GM23338 (cell line): ENCODE results near the gene SSR3. TPM values are rescaled to one million over a fixed set of nuclear protein-coding genes. Genes with fewer than 3 reads are reported as not detected.

Source experiments
- ATAC-seq: fragments of 200-7000 bp; cut with Tn5 transposase; 3 replicates; pipeline ENCODE4 v1.9.1; 2020
- DNase-seq: peaks from one replicate; pipeline ENCODE4 v3.0.0-alpha.2; 2015; ENCODE audit warnings: low spot score
- H2AFZ ChIP-seq: fragments of 200-600 bp; sonication (generic); 2 replicates; pipeline ENCODE4 v1.8.0; 2016; ENCODE audit warnings: antibody characterized with exemption, mild to moderate bottlenecking, moderate library complexity
- H3F3A ChIP-seq: fragments of 200-600 bp; sonication (generic); replicated peaks from 2 replicates; pipeline ENCODE4 v1.8.0; 2017; ENCODE audit warnings: antibody characterized with exemption, mixed run types, low read depth
- H3K27ac ChIP-seq: fragments of 200-600 bp; sonication (generic); 2 replicates; pipeline ENCODE4 v1.6.1; 2016; ENCODE audit warnings: low read depth
- H3K27me3 ChIP-seq: fragments of 200-600 bp; sonication (generic); 2 replicates; pipeline ENCODE4 v1.8.0; 2016; ENCODE audit warnings: mild to moderate bottlenecking, mixed run types, moderate library complexity; ENCODE audit not compliant: insufficient read depth
- H3K36me3 ChIP-seq: fragments of 200-600 bp; sonication (generic); 2 replicates; pipeline ENCODE4 v1.8.0; 2016; ENCODE audit warnings: mild to moderate bottlenecking; ENCODE audit not compliant: insufficient read depth
- H3K4me1 ChIP-seq: fragments of 200-600 bp; sonication (generic); 2 replicates; pipeline ENCODE4 v1.8.0; 2016; ENCODE audit warnings: mild to moderate bottlenecking, moderate library complexity; ENCODE audit not compliant: insufficient read depth
- H3K4me2 ChIP-seq: fragments of 200-600 bp; sonication (generic); 2 replicates; pipeline ENCODE4 v1.7.1; 2017; ENCODE audit warnings: mixed run types
- H3K4me3 ChIP-seq: fragments of 200-600 bp; sonication (generic); 2 replicates; pipeline ENCODE4 v1.6.1; 2016; ENCODE audit warnings: mixed run types
- H3K79me2 ChIP-seq: fragments of 200-600 bp; sonication (generic); replicated peaks from 2 replicates; pipeline ENCODE4 v1.8.0; 2017; ENCODE audit warnings: mild to moderate bottlenecking; ENCODE audit not compliant: insufficient read depth
- H3K9me2 ChIP-seq: fragments of 200-600 bp; sonication (generic); 2 replicates; pipeline ENCODE4 v1.8.0; 2017; ENCODE audit not compliant: insufficient read depth
- H4K20me1 ChIP-seq: fragments of 200-600 bp; sonication (generic); replicated peaks from 2 replicates; pipeline ENCODE4 v1.8.0; 2017; ENCODE audit warnings: mild to moderate bottlenecking; ENCODE audit not compliant: insufficient read depth
- H3K27ac Mint-ChIP-seq: 2 replicates; pipeline ENCODE4 v1.8.0; 2020; ENCODE audit warnings: inconsistent platforms, mild to moderate bottlenecking, moderate library complexity, mixed read lengths
- H3K27me3 Mint-ChIP-seq: 3 replicates; pipeline ENCODE4 v1.8.0; 2022; ENCODE audit warnings: low read depth, mild to moderate bottlenecking, moderate library complexity, mixed read lengths, inconsistent platforms; ENCODE audit not compliant: insufficient read depth, poor library complexity
- H3K36me3 Mint-ChIP-seq: 3 replicates; pipeline ENCODE4 v1.8.0; 2021; ENCODE audit warnings: low read depth, mild to moderate bottlenecking, inconsistent platforms, moderate library complexity, mixed read lengths
- H3K4me1 Mint-ChIP-seq: 3 replicates; pipeline ENCODE4 v1.8.0; 2020; ENCODE audit warnings: mild to moderate bottlenecking, inconsistent platforms, mixed read lengths
- H3K4me3 Mint-ChIP-seq: 3 replicates; pipeline ENCODE4 v1.8.0; 2021; ENCODE audit warnings: moderate library complexity, mild to moderate bottlenecking, inconsistent platforms, mixed read lengths
- H3K9me3 Mint-ChIP-seq: 3 replicates; pipeline ENCODE4 v1.8.0; 2020; ENCODE audit warnings: moderate library complexity, mild to moderate bottlenecking, inconsistent platforms, mixed read lengths
- CREB1 ChIP-seq: fragments of 250-450 bp; sonication (Bioruptor Pico); IDR thresholded peaks from 2 replicates; pipeline ENCODE4 v1.5.0; 2020; ENCODE audit warnings: low read depth, mild to moderate bottlenecking, moderate library complexity
- EZH2 ChIP-seq: fragments of 200-600 bp; sonication (generic); IDR thresholded peaks from one replicate; pipeline ENCODE4 v1.8.0; 2017; ENCODE audit warnings: antibody characterized with exemption, mild to moderate bottlenecking, low read depth; ENCODE audit not compliant: unreplicated experiment
- EZH2phosphoT487 ChIP-seq: fragments of 200-600 bp; sonication (generic); IDR thresholded peaks from one replicate; pipeline ENCODE4 v1.8.1; 2018; ENCODE audit warnings: antibody characterized with exemption; ENCODE audit not compliant: unreplicated experiment
- POLR2AphosphoS5 ChIP-seq: IDR thresholded peaks from 2 replicates; pipeline ENCODE4 v1.6.1; 2016; ENCODE audit warnings: antibody characterized with exemption, low read depth
- REST ChIP-seq: IDR thresholded peaks from one replicate; pipeline ENCODE4 v1.6.1; 2018; ENCODE audit warnings: antibody characterized with exemption; ENCODE audit not compliant: unreplicated experiment
- STAT1 ChIP-seq: IDR thresholded peaks from one replicate; pipeline ENCODE4 v1.6.1; 2016; ENCODE audit warnings: antibody characterized with exemption; ENCODE audit not compliant: unreplicated experiment
- ZNF114 ChIP-seq: fragments of 250-450 bp; sonication (Bioruptor Pico); IDR thresholded peaks from 2 replicates; pipeline ENCODE4 v1.5.0; 2020; ENCODE audit warnings: mild to moderate bottlenecking, moderate library complexity
- polyA plus RNA-seq: library from polyadenylated mRNA; unstranded; fragments of >200 nt; fragmentation: Nextera tagmentation; extraction: Ambion mirVana; gene quantifications from 2 replicates; pipeline ENCODE4 v1.2.1, GENCODE V29; 2016
- total RNA-seq: library from RNA; depleted of rRNA; stranded (reverse); fragments of >200 nt; shearing (Covaris generic); gene quantifications from 2 replicates; pipeline ENCODE4 v1.2.3, GENCODE V29; 2014
- TF ChIP-seq, protein P1 (sequence below): fragments of 250-450 bp; sonication (Bioruptor Pico); IDR thresholded peaks from 2 replicates; pipeline ENCODE4 v1.5.0; 2020; ENCODE audit warnings: mild to moderate bottlenecking, moderate library complexity

The SSR3 gene
- total and polyA plus RNA-seq, 2 experiments from 2014 or later: 143 to 173 TPM

- DNase-seq: no peak
- no peaks in the 10 kb centered on the region for H3K4me1 Mint-ChIP-seq
- no peaks in the 10 kb centered on the region for H3K9me3 Mint-ChIP-seq
- H3K27ac Mint-ChIP-seq: no peak overlapping the region; the same call in 1 of the 2 replicates
- no peak for ATAC-seq
- Histone ChIP-seq H3K27ac (no peak overlapping the region), H3K4me2 (no peak overlapping the region), H3K4me3 (no peak overlapping the region), H3K9me2 (no peaks in the 10 kb centered on the region), H3K36me3 (no peaks in the 10 kb centered on the region), H3K4me1 (peaks cover 7% of the 10 kb centered on the region), H3K79me2 (no peaks in the 10 kb centered on the region), H2AFZ (no peak overlapping the region), H3F3A (no peaks in the 10 kb centered on the region), H4K20me1 (no peaks in the 10 kb centered on the region), H3K27me3 (no peaks in the 10 kb centered on the region)
- peaks cover 1% of the 10 kb centered on the region for H3K27me3 Mint-ChIP-seq
- TF ChIP-seq REST: no peak
- no peak for TF ChIP-seq POLR2AphosphoS5
- TF ChIP-seq EZH2phosphoT487: no peak
- TF ChIP-seq CREB1 (CRISPR knock-in tag): no peak
- TF ChIP-seq ZNF114 (CRISPR knock-in tag): no peak
- TF ChIP-seq STAT1: no peak
- TF ChIP-seq EZH2: no peak
- TF ChIP-seq, protein P1, sequence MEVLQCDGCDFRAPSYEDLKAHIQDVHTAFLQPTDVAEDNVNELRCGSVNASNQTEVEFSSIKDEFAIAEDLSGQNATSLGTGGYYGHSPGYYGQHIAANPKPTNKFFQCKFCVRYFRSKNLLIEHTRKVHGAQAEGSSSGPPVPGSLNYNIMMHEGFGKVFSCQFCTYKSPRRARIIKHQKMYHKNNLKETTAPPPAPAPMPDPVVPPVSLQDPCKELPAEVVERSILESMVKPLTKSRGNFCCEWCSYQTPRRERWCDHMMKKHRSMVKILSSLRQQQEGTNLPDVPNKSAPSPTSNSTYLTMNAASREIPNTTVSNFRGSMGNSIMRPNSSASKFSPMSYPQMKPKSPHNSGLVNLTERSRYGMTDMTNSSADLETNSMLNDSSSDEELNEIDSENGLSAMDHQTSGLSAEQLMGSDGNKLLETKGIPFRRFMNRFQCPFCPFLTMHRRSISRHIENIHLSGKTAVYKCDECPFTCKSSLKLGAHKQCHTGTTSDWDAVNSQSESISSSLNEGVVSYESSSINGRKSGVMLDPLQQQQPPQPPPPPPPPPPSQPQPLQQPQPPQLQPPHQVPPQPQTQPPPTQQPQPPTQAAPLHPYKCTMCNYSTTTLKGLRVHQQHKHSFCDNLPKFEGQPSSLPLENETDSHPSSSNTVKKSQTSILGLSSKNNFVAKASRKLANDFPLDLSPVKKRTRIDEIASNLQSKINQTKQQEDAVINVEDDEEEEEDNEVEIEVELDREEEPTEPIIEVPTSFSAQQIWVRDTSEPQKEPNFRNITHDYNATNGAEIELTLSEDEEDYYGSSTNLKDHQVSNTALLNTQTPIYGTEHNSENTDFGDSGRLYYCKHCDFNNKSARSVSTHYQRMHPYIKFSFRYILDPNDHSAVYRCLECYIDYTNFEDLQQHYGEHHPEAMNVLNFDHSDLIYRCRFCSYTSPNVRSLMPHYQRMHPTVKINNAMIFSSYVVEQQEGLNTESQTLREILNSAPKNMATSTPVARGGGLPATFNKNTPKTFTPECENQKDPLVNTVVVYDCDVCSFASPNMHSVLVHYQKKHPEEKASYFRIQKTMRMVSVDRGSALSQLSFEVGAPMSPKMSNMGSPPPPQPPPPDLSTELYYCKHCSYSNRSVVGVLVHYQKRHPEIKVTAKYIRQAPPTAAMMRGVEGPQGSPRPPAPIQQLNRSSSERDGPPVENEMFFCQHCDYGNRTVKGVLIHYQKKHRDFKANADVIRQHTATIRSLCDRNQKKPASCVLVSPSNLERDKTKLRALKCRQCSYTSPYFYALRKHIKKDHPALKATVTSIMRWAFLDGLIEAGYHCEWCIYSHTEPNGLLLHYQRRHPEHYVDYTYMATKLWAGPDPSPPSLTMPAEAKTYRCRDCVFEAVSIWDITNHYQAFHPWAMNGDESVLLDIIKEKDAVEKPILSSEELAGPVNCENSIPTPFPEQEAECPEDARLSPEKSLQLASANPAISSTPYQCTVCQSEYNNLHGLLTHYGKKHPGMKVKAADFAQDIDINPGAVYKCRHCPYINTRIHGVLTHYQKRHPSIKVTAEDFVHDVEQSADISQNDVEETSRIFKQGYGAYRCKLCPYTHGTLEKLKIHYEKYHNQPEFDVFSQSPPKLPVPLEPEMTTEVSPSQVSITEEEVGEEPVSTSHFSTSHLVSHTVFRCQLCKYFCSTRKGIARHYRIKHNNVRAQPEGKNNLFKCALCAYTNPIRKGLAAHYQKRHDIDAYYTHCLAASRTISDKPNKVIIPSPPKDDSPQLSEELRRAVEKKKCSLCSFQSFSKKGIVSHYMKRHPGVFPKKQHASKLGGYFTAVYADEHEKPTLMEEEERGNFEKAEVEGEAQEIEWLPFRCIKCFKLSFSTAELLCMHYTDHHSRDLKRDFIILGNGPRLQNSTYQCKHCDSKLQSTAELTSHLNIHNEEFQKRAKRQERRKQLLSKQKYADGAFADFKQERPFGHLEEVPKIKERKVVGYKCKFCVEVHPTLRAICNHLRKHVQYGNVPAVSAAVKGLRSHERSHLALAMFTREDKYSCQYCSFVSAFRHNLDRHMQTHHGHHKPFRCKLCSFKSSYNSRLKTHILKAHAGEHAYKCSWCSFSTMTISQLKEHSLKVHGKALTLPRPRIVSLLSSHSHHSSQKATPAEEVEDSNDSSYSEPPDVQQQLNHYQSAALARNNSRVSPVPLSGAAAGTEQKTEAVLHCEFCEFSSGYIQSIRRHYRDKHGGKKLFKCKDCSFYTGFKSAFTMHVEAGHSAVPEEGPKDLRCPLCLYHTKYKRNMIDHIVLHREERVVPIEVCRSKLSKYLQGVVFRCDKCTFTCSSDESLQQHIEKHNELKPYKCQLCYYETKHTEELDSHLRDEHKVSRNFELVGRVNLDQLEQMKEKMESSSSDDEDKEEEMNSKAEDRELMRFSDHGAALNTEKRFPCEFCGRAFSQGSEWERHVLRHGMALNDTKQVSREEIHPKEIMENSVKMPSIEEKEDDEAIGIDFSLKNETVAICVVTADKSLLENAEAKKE: no peak
- no peaks in the 10 kb centered on the region for H3K36me3 Mint-ChIP-seq
- no peak overlapping the region for H3K4me3 Mint-ChIP-seq
These were observed 28.6 kb upstream of the SSR3 start for GRCh38 chr3:156583469-156583868.
